ENCODE results near the gene MAP3K1. TPM values are rescaled to one million over a fixed set of nuclear protein-coding genes. Genes with fewer than 3 reads are reported as not detected.

The MAP3K1 gene
- 6.6 and 7.9 TPM in 2 replicates for total RNA-seq (2022)
- percentile 67 among the genes with signal in this experiment for Bru-seq, nascent RNA
- percentile 49 among the genes with signal in this experiment for BruChase-seq, experiment 1, labeled RNA remaining after a 6-hour chase
- percentile 64 among the genes with signal in this experiment for BruChase-seq, experiment 2, labeled RNA remaining after a 2-hour chase
- long read RNA-seq, full-length matches to known transcripts, result 4 of 7 reads
- long read RNA-seq, partial matches to known transcripts, result 1 of 7 reads
- long read RNA-seq, other reads (novel, unspliced or antisense), result 2 of 7 reads

- no peaks in the 10 kb centered on the region for H3K36me3 Mint-ChIP-seq (ENCODE audit: insufficient read depth, unreplicated experiment)
- ChIA-PET POLR2A (interaction anchor here (0.6 to 2.4 kb wide), 17 partner anchors 10 to 633 kb away, joined by 3 to 8 read pairs (median 3); no protein-coding TSS in a partner anchor), CTCF (interaction anchor here (0.7 to 2.1 kb wide), 2 partner anchors 368 to 544 kb away, joined by 3 to 8 read pairs; no protein-coding TSS in a partner anchor)
- no TSS peak for BruUV-seq (replicated peaks)
- H3K9me3 Mint-ChIP-seq (ENCODE audit: unreplicated experiment), result no peaks in the 10 kb centered on the region
- intact Hi-C loops (cut with micrococcal nuclease), result loop anchor here (1.0 to 5.0 kb wide), 4 partner anchors 273 to 545 kb away; no protein-coding TSS in a partner anchor
- H3K27me3 Mint-ChIP-seq (ENCODE audit: insufficient read depth, unreplicated experiment), result no peaks in the 10 kb centered on the region
- H3K4me3 Mint-ChIP-seq (ENCODE audit: unreplicated experiment), result peak within 1 kb of the TSS; percentile 83
- H3K27ac Mint-ChIP-seq (ENCODE audit: low read depth, unreplicated experiment), result peak within 1 kb of the TSS; percentile 81
- DNase-seq (ENCODE audit: unreplicated experiment), result peak; percentile 73
- peaks cover 14% of the 10 kb centered on the region for H3K4me1 Mint-ChIP-seq (ENCODE audit: insufficient read depth, unreplicated experiment)
- no peak for TF ChIP-seq CTCF (IDR thresholded peaks at IDR 0.05; ENCODE audit: unreplicated experiment)
These were observed at the start of gene MAP3K1 for GRCh38 chr5:56814963-56815657. MAP3K1 (plus strand) TSS chr5:56815549; CDS start chr5:56815574, 25 bp downstream.

DNA sequence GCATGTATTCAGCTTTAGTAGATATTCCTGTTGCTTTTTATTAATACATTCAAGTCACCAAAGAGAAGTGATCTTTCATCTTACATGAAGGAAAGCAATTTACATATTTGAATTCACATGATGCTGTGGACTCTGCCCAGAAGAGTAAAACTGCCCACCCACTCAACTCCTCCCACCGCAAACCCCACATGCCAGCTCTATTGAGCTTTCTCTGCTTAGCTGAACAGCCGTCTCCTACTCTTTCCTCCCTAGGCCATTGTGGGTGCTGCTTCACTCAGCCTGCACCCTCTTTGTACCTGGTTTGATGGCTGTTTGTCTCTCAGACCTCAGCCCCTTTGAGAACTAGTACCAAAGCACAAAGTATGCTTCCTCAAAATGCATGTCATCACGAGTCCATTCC is 48.4 kb upstream of the MAP3K1 start:
- CTCF ChIA-PET, result no interaction called here
- DNase-seq (ENCODE audit: unreplicated experiment), result no peak
- no TSS peak for BruUV-seq (replicated peaks)
- Mint-ChIP-seq H3K27ac (ENCODE audit: low read depth, unreplicated experiment) (no peak overlapping the region), H3K4me1 (ENCODE audit: insufficient read depth, unreplicated experiment) (peaks cover 12% of the 10 kb centered on the region), H3K27me3 (ENCODE audit: insufficient read depth, unreplicated experiment) (no peaks in the 10 kb centered on the region), H3K36me3 (ENCODE audit: insufficient read depth, unreplicated experiment) (no peaks in the 10 kb centered on the region), H3K9me3 (ENCODE audit: unreplicated experiment) (no peaks in the 10 kb centered on the region), H3K4me3 (ENCODE audit: unreplicated experiment) (no peak overlapping the region)
- POLR2A ChIA-PET, result no interaction called here
- intact Hi-C loops (cut with micrococcal nuclease), result loop anchor here (5.0 kb wide), 1 partner anchor 120 kb away; no protein-coding TSS in a partner anchor
- TF ChIP-seq CTCF (IDR thresholded peaks at IDR 0.05; ENCODE audit: unreplicated experiment), result no peak

GRCh38 chr5:56769875-56770604 is 45.3 kb upstream of the MAP3K1 start:
- H3K4me1 Mint-ChIP-seq (ENCODE audit: insufficient read depth, unreplicated experiment), result no peaks in the 10 kb centered on the region

More at GRCh38 chr5:56769875-56770604, 45.3 kb upstream of the MAP3K1 start:
- TF ChIP-seq CTCF (IDR thresholded peaks at IDR 0.05; ENCODE audit: unreplicated experiment), result no peak
- Mint-ChIP-seq H3K36me3 (ENCODE audit: insufficient read depth, unreplicated experiment) (no peaks in the 10 kb centered on the region), H3K9me3 (ENCODE audit: unreplicated experiment) (no peaks in the 10 kb centered on the region), H3K4me3 (ENCODE audit: unreplicated experiment) (no peak overlapping the region), H3K27ac (ENCODE audit: low read depth, unreplicated experiment) (no peak overlapping the region), H3K27me3 (ENCODE audit: insufficient read depth, unreplicated experiment) (no peaks in the 10 kb centered on the region)
- POLR2A ChIA-PET, result interaction anchor here (0.7 kb wide), 1 partner anchor 10 kb away, joined by 4 read pairs; no protein-coding TSS in a partner anchor
- intact Hi-C loops (cut with micrococcal nuclease), result loop anchor here (5.0 kb wide), 1 partner anchor 117 kb away; no protein-coding TSS in a partner anchor
- BruUV-seq (replicated peaks), result no TSS peak
- no peak for DNase-seq (ENCODE audit: unreplicated experiment)
- CTCF ChIA-PET, result no interaction called here
